SU-DHL-6 (cell line): Measurements from ENCODE around the gene FADS6.

Experiments used
- EZH2phosphoT487 ChIP-seq: fragments of 200-600 bp; sonication (generic), shearing (Covaris generic); conservative IDR thresholded peaks from 2 replicates; pipeline ENCODE4 v1.6.1; 2018; ENCODE audit warnings: mild to moderate bottlenecking, antibody characterized with exemption, low read length, moderate library complexity, mixed read lengths
- TF ChIP-seq, protein P1 (sequence below): fragments of 200-600 bp; sonication (generic); IDR thresholded peaks from one replicate; pipeline ENCODE4 v1.5.1; 2017; ENCODE audit warnings: antibody characterized with exemption, mild to moderate bottlenecking, low read length, moderate library complexity; ENCODE audit not compliant: insufficient read depth, poor library complexity, severe bottlenecking

DNA sequence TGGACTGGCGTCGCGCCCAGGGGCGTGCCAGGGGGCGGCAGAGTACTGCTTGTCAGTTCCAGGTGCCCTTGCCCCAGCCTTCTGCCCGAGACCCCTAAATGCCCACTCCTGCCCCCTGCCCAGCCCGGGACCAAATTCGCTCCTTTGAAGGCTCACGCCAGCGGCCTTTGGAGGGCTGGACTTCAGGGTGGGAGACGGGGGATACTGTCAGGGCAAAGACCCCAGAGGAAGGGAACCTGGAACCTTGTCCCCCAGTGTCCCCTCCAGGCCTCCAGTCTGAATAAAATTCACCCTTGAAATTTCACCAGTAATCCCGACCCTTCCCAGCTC lies 43.0 kb upstream of the FADS6 start:
- TF ChIP-seq, protein P1, sequence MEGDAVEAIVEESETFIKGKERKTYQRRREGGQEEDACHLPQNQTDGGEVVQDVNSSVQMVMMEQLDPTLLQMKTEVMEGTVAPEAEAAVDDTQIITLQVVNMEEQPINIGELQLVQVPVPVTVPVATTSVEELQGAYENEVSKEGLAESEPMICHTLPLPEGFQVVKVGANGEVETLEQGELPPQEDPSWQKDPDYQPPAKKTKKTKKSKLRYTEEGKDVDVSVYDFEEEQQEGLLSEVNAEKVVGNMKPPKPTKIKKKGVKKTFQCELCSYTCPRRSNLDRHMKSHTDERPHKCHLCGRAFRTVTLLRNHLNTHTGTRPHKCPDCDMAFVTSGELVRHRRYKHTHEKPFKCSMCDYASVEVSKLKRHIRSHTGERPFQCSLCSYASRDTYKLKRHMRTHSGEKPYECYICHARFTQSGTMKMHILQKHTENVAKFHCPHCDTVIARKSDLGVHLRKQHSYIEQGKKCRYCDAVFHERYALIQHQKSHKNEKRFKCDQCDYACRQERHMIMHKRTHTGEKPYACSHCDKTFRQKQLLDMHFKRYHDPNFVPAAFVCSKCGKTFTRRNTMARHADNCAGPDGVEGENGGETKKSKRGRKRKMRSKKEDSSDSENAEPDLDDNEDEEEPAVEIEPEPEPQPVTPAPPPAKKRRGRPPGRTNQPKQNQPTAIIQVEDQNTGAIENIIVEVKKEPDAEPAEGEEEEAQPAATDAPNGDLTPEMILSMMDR: no peak
- no peak for TF ChIP-seq EZH2phosphoT487
